PFSK-1 (cell line): ENCODE measurements around the gene AGO1.

Experiments
- FOXP2 ChIP-seq: optimal IDR thresholded peaks from 2 replicates; pipeline ENCODE3; 2011; ENCODE audit warnings: borderline replicate concordance, control low read depth, inconsistent platforms; ENCODE audit not compliant: insufficient read depth; ENCODE audit errors: extremely low read length, extremely low read depth
- POLR2AphosphoS5 ChIP-seq: IDR thresholded peaks from 2 replicates; pipeline ENCODE4 v1.6.1; 2012; ENCODE audit warnings: low read depth, mild to moderate bottlenecking, control low read depth, low read length, moderate library complexity
- SIN3A ChIP-seq: IDR thresholded peaks from 2 replicates; pipeline ENCODE4 v1.6.1; 2012; ENCODE audit warnings: mild to moderate bottlenecking, low read length, moderate library complexity, borderline replicate concordance; ENCODE audit not compliant: insufficient read depth
- TAF1 ChIP-seq: IDR thresholded peaks from 2 replicates; pipeline ENCODE4 v1.6.1; 2012; ENCODE audit warnings: low read length, control low read depth, borderline replicate concordance; ENCODE audit not compliant: insufficient read depth
- TF ChIP-seq, protein P1 (sequence below), 2 experiments: IDR thresholded peaks; 2 replicates each; pipeline versions ENCODE4 v1.6.1 to v1.8.0; 2011 to 2012; ENCODE audit warnings: low read depth in 2 of 2, low read length in 2 of 2, control low read depth in 1 of 2, inconsistent platforms in 1 of 2, mild to moderate bottlenecking in 1 of 2, moderate library complexity in 1 of 2; ENCODE audit not compliant: insufficient read depth in 1 of 2

Gene AGO1

DNA sequence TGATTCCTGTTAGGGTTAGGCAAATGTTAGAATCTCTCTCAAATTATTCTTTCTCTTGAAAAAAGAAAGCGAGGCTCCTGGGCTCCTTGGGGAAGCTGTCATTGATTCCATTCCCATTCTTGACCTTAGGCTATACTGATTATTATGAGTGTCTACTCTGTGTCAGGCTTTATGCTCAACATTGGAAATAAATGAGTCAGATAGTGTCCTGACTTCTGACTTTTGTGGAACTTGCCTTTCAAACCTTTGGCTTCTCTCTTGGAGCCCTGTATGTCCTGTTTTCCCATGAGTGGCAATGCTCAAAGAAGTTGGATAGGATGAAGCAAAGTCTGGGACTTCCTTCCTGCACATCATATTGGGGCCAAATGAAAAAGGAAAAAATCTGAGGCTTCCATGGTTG is 11.6 kb downstream of the AGO1 start:
- TF ChIP-seq SIN3A: no peak
- TF ChIP-seq TAF1: no peak
- TF ChIP-seq FOXP2: no peak
- TF ChIP-seq, protein P1, sequence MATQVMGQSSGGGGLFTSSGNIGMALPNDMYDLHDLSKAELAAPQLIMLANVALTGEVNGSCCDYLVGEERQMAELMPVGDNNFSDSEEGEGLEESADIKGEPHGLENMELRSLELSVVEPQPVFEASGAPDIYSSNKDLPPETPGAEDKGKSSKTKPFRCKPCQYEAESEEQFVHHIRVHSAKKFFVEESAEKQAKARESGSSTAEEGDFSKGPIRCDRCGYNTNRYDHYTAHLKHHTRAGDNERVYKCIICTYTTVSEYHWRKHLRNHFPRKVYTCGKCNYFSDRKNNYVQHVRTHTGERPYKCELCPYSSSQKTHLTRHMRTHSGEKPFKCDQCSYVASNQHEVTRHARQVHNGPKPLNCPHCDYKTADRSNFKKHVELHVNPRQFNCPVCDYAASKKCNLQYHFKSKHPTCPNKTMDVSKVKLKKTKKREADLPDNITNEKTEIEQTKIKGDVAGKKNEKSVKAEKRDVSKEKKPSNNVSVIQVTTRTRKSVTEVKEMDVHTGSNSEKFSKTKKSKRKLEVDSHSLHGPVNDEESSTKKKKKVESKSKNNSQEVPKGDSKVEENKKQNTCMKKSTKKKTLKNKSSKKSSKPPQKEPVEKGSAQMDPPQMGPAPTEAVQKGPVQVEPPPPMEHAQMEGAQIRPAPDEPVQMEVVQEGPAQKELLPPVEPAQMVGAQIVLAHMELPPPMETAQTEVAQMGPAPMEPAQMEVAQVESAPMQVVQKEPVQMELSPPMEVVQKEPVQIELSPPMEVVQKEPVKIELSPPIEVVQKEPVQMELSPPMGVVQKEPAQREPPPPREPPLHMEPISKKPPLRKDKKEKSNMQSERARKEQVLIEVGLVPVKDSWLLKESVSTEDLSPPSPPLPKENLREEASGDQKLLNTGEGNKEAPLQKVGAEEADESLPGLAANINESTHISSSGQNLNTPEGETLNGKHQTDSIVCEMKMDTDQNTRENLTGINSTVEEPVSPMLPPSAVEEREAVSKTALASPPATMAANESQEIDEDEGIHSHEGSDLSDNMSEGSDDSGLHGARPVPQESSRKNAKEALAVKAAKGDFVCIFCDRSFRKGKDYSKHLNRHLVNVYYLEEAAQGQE (IDR thresholded peaks at IDR 0.05; ENCODE audit: insufficient read depth in 1 of 2, low read depth in 2 of 2, low read length in 2 of 2): no peak
- no peak for TF ChIP-seq POLR2AphosphoS5

DNA sequence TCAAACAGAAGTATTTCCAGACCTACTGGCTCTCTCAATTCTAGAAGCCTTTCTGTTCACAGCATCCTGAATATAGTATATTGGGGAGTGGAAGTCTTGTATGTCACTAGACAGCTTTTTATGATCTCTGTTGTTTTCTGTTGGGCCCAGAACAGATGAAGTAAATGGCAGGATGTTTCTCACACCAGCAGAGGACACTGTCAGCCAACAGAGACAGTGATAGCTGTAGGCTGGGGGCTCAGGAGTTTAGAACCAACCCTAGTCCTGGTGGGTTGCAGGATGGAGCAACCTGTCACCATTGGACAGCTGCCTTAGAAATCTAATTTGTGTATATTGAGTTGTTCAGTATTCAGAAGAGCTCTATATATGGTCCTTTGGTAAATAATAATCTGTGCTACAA is 16.9 kb downstream of the AGO1 start:
- no peak for TF ChIP-seq TAF1
- TF ChIP-seq SIN3A: no peak
- no peak for TF ChIP-seq FOXP2
- TF ChIP-seq POLR2AphosphoS5: no peak
- TF ChIP-seq, protein P1 (IDR thresholded peaks at IDR 0.05; ENCODE audit: insufficient read depth in 1 of 2, low read depth in 2 of 2, low read length in 2 of 2): no peak

DNA sequence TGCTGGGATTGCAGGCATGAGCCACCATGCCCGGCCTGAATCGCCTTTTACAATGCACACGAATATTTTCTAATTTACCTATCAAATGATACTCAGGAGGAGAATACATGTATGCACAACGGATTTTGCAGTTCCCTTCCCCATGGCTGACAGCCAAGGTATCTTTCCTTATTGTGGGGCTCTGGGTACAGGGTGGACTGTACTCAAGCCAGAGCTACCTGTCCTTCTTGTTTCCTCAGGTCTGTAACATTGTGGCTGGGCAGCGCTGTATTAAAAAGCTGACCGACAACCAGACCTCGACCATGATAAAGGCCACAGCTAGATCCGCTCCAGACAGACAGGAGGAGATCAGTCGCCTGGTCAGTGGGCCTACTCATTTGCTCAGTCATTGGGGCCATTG is 18.2 kb downstream of the AGO1 start:
- no peak for TF ChIP-seq FOXP2
- TF ChIP-seq TAF1: no peak
- TF ChIP-seq, protein P1 (IDR thresholded peaks at IDR 0.05; ENCODE audit: insufficient read depth in 1 of 2, low read depth in 2 of 2, low read length in 2 of 2): no peak

DNA sequence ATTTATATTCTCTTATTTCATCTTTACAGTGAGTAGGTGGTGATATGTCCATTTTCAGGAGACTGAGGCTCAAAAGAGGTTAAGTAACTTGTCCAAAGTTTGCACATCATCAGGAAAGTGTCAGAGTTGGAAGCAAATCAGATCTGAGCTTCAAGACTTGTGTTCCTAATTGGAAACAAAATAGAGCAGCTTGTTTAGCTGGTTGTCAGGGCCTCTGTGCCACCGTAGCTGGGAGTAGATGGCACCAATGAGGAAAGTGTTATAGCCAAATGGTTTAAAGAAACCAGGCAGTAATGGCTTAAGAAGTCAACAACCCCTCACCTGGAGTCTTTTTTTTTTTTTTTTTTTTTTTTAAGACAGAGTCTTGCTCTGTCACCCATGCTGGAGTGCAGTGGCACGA is 19.7 kb downstream of the AGO1 start:
- no peak for TF ChIP-seq SIN3A
- no peak for TF ChIP-seq TAF1
- TF ChIP-seq POLR2AphosphoS5: no peak
- TF ChIP-seq, protein P1 (IDR thresholded peaks at IDR 0.05; ENCODE audit: insufficient read depth in 1 of 2, low read depth in 2 of 2, low read length in 2 of 2): no peak
- TF ChIP-seq FOXP2: no peak

DNA sequence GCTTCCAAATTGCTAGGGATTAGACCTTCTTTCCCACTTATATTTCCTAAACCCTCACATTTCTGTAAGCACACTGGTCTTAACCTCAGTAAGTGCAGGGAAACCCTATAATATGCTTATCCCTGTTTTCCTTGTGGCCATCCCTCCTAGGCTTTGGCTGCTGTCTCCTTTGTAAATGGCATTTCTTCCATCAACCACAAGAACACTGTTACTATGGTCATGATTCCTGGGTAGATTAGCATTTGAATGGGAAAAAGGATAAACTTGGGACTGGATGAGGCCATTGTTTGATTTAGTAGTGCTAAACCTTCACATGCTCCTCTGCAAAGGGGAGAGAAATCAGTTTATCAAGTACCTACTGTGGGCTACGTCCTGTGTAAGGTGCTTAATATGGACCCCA is 31.7 kb downstream of the AGO1 start:
- TF ChIP-seq, protein P1 (IDR thresholded peaks at IDR 0.05; ENCODE audit: insufficient read depth in 1 of 2, low read depth in 2 of 2, low read length in 2 of 2): no peak
- no peak for TF ChIP-seq FOXP2
- no peak for TF ChIP-seq TAF1
